OCI-LY7 (cell line): ENCODE measurements around the gene CTNNA2.

ENCODE experiments used
- EZH2phosphoT487 ChIP-seq: fragments of 200-600 bp; sonication (generic); IDR thresholded peaks from 2 replicates; pipeline ENCODE4 v1.6.1; 2018; ENCODE audit warnings: low read depth, borderline replicate concordance, mild to moderate bottlenecking, mixed run types, antibody characterized with exemption, low read length, moderate library complexity, mixed read lengths
- TF ChIP-seq, protein P1 (sequence below): fragments of 200-600 bp; sonication (generic); conservative IDR thresholded peaks from 2 replicates; pipeline ENCODE4 v1.5.1; 2014; ENCODE audit warnings: mild to moderate bottlenecking, antibody characterized with exemption, low read length, moderate library complexity, mixed read lengths

GRCh38 chr2:80195034-80195433 is 682.2 kb downstream of the CTNNA2 start:
- TF ChIP-seq, protein P1, sequence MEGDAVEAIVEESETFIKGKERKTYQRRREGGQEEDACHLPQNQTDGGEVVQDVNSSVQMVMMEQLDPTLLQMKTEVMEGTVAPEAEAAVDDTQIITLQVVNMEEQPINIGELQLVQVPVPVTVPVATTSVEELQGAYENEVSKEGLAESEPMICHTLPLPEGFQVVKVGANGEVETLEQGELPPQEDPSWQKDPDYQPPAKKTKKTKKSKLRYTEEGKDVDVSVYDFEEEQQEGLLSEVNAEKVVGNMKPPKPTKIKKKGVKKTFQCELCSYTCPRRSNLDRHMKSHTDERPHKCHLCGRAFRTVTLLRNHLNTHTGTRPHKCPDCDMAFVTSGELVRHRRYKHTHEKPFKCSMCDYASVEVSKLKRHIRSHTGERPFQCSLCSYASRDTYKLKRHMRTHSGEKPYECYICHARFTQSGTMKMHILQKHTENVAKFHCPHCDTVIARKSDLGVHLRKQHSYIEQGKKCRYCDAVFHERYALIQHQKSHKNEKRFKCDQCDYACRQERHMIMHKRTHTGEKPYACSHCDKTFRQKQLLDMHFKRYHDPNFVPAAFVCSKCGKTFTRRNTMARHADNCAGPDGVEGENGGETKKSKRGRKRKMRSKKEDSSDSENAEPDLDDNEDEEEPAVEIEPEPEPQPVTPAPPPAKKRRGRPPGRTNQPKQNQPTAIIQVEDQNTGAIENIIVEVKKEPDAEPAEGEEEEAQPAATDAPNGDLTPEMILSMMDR = no peak
- TF ChIP-seq EZH2phosphoT487 = no peak
